ENCODE results near the gene DDX3X. TPM values are rescaled to one million over a fixed set of nuclear protein-coding genes. Genes with fewer than 3 reads are reported as not detected.

Gene DDX3X
- total RNA-seq, 1 experiment from 2014 or later = 338 TPM

GRCh38 chrX:41394293-41394692 lies 60.3 kb downstream of the DDX3X start:
- Mint-ChIP-seq H3K27me3 (ENCODE audit: low read depth) (no peaks in the 10 kb centered on the region), H3K9me3 (peaks cover 61% of the 10 kb centered on the region in 2 experiments), H3K36me3 (ENCODE audit: insufficient read depth in 1 of 3, low read depth in 3 of 3) (peaks cover 0 to 7% (median 4%) of the 10 kb centered on the region in 3 experiments; a peak in 3 of 7 replicates), H3K27ac (peak overlapping the region in 1 of 3 experiments; percentile 66; a peak in 1 of 7 replicates), H3K4me3 (no peak overlapping the region), H3K4me1 (peaks cover under 1 to 3% of the 10 kb centered on the region in 2 experiments; a peak in 2 of 4 replicates)
- Histone ChIP-seq H3K79me1 (ENCODE audit: insufficient read depth, low read depth, low read length, poor library complexity, severe bottlenecking) (no peaks in the 10 kb centered on the region), H2BK15ac (ENCODE audit: low read depth, low read length) (no peak overlapping the region), H2BK120ac (ENCODE audit: low read depth, low read length, poor library complexity, severe bottlenecking) (no peak overlapping the region), H3K79me2 (ENCODE audit: insufficient read depth, low read length) (no peaks in the 10 kb centered on the region), H3K4me2 (ENCODE audit: insufficient read depth, insufficient read length, low read length) (no peak overlapping the region), H3K18ac (ENCODE audit: insufficient read length, low read depth, low read length) (no peak overlapping the region), H4K20me1 (ENCODE audit: control insufficient read depth, insufficient read depth, insufficient read length) (no peaks in the 10 kb centered on the region), H3K27ac (ENCODE audit: insufficient read length, low read depth, low read length) (no peak overlapping the region), H3K14ac (ENCODE audit: insufficient read depth, low read length) (no peak overlapping the region; the same call in 1 of the 2 replicates), H3K9me3 (ENCODE audit: control insufficient read depth, low read depth, low read length) (no peaks in the 10 kb centered on the region), H2BK12ac (ENCODE audit: insufficient read length, low read depth, low read length) (no peak overlapping the region), H3K9ac (ENCODE audit: extremely low read depth, insufficient read length, low read length) (no peak overlapping the region), H3K23ac (ENCODE audit: insufficient read length, low read depth, low read length) (no peak overlapping the region), H2AFZ (ENCODE audit: low read length) (no peak overlapping the region), H2AK5ac (ENCODE audit: insufficient read length, low read length) (no peak overlapping the region), H3K56ac (ENCODE audit: insufficient read length, low read depth, low read length) (no peak overlapping the region), H2BK5ac (ENCODE audit: insufficient read length, low read length) (no peak overlapping the region), H3T11ph (ENCODE audit: low read length) (no peak overlapping the region), H3K4ac (ENCODE audit: low read depth, low read length) (no peak overlapping the region), H4K5ac (ENCODE audit: insufficient read length, low read depth, low read length) (no peak overlapping the region), H4K8ac (replicated peaks; ENCODE audit: insufficient read length, low read depth, low read length) (no peak overlapping the region), H3K4me1 (ENCODE audit: insufficient read depth, low read length) (no peaks in the 10 kb centered on the region; the same call in 1 of the 2 replicates), H3K27me3 (ENCODE audit: insufficient read depth, low read length) (no peaks in the 10 kb centered on the region), H2BK20ac (ENCODE audit: low read depth, low read length, poor library complexity, severe bottlenecking) (no peak overlapping the region), H3K23me2 (ENCODE audit: insufficient read length, low read depth, low read length, poor library complexity, severe bottlenecking) (no peaks in the 10 kb centered on the region), H4K91ac (ENCODE audit: insufficient read length, low read depth, low read length) (no peak overlapping the region)
- no CpG with 5 or more reads among the region's 8 CpGs for WGBS (ENCODE audit: extremely low coverage, insufficient read length, low lambda C conversion rate)
- no peak for DNase-seq
- TF ChIP-seq CTCF (conservative IDR thresholded peaks at IDR 0.05) = no peak
